AG09319 (cell line): ENCODE measurements around the gene PIM3.

Experiments used
- DNase-seq: peaks from one replicate; pipeline ENCODE4 v3.0.0-alpha.2; 2010; ENCODE audit warnings: low read depth; ENCODE audit errors: extremely low read depth
- TF ChIP-seq, protein P1 (sequence below): IDR thresholded peaks from 2 replicates; pipeline ENCODE4 v1.5.1; 2011; ENCODE audit warnings: low read depth, mild to moderate bottlenecking, inconsistent platforms, low read length, moderate library complexity

Gene PIM3

DNA sequence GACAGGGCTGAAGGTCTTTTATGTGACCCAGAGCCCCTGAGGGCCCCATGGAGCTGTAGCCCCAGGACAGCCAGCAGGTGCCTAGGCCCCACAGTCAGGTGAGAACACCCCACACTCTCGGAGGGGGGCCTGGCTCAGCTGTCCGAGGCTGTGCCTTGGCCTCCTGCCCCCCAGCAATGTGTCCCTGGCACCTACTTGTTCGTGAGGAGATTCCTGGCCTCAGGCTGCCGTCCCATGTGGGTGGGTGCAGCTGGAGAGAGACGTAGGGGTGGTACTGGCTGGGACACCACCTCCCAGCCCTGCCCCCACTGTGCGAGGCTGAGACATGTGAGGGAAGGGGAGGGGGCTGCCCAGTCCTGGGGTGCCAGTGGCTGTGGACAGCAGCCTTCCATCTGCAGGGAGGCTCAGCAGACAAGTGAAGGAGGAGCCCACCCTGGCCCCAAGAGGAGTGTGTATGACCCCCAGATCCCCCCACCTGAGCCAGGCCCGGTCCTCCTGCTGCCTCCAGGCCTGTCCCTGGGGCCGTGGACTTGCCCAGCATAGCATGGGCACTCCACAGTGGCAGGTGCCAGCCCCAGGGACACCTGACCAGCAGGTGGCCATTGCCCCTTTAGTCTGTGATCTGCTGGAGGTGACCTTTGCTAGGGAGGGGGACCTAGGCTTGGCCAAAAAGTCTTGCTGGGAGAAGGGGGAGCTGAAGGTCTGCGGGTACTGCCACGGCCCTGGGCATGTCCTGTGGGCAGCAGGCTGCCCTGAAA, 35.0 kb downstream of the PIM3 start:
- TF ChIP-seq, protein P1, sequence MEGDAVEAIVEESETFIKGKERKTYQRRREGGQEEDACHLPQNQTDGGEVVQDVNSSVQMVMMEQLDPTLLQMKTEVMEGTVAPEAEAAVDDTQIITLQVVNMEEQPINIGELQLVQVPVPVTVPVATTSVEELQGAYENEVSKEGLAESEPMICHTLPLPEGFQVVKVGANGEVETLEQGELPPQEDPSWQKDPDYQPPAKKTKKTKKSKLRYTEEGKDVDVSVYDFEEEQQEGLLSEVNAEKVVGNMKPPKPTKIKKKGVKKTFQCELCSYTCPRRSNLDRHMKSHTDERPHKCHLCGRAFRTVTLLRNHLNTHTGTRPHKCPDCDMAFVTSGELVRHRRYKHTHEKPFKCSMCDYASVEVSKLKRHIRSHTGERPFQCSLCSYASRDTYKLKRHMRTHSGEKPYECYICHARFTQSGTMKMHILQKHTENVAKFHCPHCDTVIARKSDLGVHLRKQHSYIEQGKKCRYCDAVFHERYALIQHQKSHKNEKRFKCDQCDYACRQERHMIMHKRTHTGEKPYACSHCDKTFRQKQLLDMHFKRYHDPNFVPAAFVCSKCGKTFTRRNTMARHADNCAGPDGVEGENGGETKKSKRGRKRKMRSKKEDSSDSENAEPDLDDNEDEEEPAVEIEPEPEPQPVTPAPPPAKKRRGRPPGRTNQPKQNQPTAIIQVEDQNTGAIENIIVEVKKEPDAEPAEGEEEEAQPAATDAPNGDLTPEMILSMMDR: no peak

DNA sequence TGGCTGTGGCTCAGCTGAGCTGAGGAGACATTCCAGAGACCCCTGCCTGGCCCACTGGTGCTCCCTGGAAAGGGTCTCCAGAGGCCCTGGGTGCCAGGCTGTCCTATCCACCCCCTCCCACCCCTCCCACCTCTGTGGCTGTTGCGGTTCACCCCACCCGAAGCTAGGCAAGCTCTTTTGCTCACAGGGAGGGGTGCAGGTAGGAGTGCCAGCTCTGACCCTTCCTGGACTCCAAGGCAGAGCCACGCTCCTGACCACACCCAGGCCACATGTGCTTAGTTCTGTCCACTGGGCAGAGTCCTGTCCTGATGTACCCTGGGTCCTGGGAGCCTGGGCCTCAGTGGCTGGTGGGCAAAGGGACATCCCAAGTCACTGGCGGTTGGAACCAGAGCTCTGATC, 35.5 kb downstream of the PIM3 start:
- TF ChIP-seq, protein P1: no peak
- DNase-seq: no peak

More for the DNA sequence above, 35.0 kb downstream of the PIM3 start:
- no peak for DNase-seq

DNA sequence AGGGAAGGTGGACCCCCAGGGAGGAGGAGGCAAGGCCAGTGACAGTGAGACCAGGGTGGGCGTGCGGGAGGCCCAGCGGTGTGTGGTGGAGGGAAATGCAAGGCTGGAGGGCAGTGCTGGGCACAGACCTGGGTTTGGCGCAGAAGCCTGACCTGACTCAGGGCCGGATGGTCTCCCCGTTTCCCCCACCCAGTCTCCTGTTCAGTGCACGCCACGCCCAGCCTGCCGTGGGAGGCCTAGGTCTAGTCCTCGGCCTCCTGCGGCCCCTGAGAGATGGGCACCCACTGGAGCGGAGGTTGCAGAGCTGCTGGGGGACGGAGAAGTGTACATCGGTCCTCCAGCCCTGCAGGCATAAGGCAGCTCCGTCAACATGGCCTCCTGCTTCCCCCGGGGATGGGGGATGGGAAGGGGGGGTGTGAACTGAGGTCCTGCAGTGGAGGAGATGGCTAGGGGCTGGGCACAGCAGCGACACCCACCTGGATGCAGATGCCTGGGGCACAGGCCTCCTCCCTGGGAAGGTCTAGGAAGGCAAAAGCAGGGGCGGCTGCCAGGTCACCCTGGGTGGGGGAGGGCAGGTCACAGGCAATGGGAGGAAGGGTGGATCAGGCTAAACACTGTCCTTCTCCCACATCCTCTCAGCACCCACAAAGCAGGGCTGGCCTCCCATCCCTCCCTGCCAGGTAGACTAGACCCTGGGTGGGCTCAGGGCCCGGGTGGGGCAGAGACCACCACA, 36.1 kb downstream of the PIM3 start:
- no peak for DNase-seq

DNA sequence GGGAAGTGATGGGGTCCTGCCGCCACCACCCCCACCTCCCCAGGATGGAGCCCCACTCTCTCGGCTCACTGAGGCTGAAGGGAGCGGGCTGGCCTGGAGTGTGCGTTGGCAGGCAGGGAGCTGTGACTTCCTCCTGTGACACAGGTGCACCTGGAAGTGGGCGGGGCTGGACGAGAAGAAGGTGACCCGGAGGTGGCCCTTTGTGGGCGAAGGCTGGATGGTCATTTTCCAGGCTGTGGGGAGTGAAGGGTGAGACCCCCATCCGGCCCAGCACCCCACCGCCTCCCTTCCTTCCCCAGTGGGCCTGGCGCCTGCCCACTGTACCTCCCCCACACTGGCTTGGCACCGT, 36.7 kb downstream of the PIM3 start:
- DNase-seq: no peak
- TF ChIP-seq, protein P1: no peak

More for the DNA sequence above, 36.1 kb downstream of the PIM3 start:
- TF ChIP-seq, protein P1: no peak

DNA sequence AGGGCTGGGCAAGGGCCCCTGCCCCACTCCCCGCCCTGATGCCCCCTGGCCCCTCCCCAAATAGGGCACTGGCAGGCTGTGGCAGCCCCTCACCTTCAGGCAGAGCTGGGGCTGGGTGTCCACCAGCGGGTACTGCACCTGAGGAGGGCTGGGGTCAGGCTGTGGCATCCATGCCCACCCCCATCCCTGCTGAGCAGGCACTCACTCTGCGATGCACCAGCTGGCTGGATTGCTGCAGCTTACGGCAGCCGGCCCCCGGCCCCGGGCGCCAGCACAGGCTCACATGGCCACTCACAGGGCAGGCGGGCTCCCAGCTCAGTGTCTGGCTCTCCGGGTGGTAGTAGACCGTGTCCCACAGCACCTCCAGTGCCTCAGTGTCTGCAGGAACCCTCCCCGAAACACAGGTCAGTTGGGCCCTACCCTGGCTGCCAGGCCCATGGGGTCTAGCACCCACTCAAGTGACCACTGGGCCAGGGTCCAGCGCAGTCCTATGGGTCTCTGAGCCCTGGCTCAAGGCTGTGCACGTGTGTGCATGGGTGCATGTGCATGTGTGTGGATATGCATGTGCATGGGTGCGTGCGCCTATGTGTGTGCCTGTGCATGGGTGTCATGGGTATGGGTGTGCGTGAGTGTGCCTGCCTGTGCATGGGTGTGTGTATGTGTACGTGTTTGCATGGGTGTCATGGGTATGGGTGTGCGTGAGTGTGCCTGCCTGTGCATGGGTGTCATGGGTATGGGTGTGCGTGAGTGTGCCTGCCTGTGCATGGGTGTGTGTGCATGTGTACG, 37.6 kb downstream of the PIM3 start:
- TF ChIP-seq, protein P1: no peak
- no peak for DNase-seq

DNA sequence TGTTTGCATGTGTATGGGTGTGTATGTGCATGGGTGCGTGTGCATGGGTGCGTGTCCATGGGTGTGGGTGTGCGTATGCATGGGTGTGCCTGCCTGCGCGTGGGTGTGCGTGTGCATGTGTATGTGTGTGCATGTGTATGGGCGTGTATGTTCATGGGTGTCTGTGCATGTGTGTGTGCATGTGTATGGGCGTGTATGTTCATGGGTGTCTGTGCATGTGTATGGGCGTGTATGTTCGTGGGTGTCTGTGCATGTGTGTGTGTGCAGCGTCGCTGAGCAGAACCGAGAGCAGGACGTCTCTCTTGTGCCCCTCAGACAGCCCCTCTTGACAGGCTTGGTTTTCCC, 38.1 kb downstream of the PIM3 start:
- TF ChIP-seq, protein P1: no peak
- no peak for DNase-seq
